Tibial nerve (tissue), 4 donors: ENCODE results near the gene MTMR3. TPM values are rescaled to one million over a fixed set of nuclear protein-coding genes. Genes with fewer than 3 reads are reported as not detected.

Experiments used
- DNase-seq, 2 donors: peaks; one replicate each; pipeline ENCODE4 v3.0.0-alpha.2; 2019; ENCODE audit warnings: low spot score in 2 of 2
- H3K27ac ChIP-seq, 4 donors: fragments of 200-600 bp; sonication (generic) in 3 of 4; one replicate each; pipeline ENCODE4 v1.5.1; 2017 to 2019; ENCODE audit warnings: mild to moderate bottlenecking in 1 of 4
- H3K27me3 ChIP-seq, 2 donors: fragments of 200-600 bp; sonication (generic) in 1 of 2; one replicate each; pipeline versions ENCODE4 v1.5.1 to v1.6.0; 2017 to 2019
- H3K36me3 ChIP-seq, 3 donors: fragments of 200-600 bp; sonication (generic); one replicate each; pipeline ENCODE4 v1.5.1; 2018 to 2019
- H3K4me1 ChIP-seq, 4 donors: fragments of 200-600 bp; sonication (generic) in 3 of 4; one replicate each; pipeline ENCODE4 v1.5.1; 2017 to 2019
- H3K4me3 ChIP-seq, 4 donors: fragments of 200-600 bp; sonication (generic) in 3 of 4; one replicate each; pipeline ENCODE4 v1.5.1; 2017 to 2019; ENCODE audit warnings: mild to moderate bottlenecking in 1 of 4, moderate library complexity in 1 of 4
- H3K9me3 ChIP-seq, 4 donors: fragments of 200-600 bp; sonication (generic) in 3 of 4; one replicate each; pipeline ENCODE4 v1.5.1; 2017 to 2019
- EP300 ChIP-seq, 2 donors: sonication (generic); formaldehyde crosslinking; IDR thresholded peaks; one replicate each; pipeline ENCODE4 v1.6.1; 2017; ENCODE audit warnings: antibody characterized with exemption in 2 of 2, mild to moderate bottlenecking in 1 of 2
- POLR2A ChIP-seq, 2 donors: fragments of 450-650 bp; IDR thresholded peaks; one replicate each; pipeline ENCODE4 v1.6.1; 2017; ENCODE audit warnings: antibody characterized with exemption in 2 of 2, mild to moderate bottlenecking in 2 of 2, moderate library complexity in 2 of 2
- WGBS, 2 donors: methylation state at CpG; one replicate each; pipeline ENCODE4 v1.1.5; 2018; 5-methylcytosine and 5-hydroxymethylcytosine counted together
- total RNA-seq, 4 donors: library from RNA; depleted of rRNA; stranded (reverse); fragments of >200 nt; gene quantifications; one replicate each; pipeline ENCODE4 v1.1.0, GENCODE V29; 2016
- TF ChIP-seq, protein P1 (sequence below), 5 experiments: fragments of 200-600 bp in 3 of 5; fragments of 450-650 bp in 2 of 5; sonication (generic) in 3 of 5; IDR thresholded peaks; one replicate each; pipeline ENCODE4 v1.5.1; 2016 to 2019; ENCODE audit warnings: antibody characterized with exemption in 5 of 5, mild to moderate bottlenecking in 3 of 5, moderate library complexity in 2 of 5

The MTMR3 gene
- total RNA-seq, 4 donors from 2014 or later, result 56.1 to 91.2 (median 74.5) TPM

DNA sequence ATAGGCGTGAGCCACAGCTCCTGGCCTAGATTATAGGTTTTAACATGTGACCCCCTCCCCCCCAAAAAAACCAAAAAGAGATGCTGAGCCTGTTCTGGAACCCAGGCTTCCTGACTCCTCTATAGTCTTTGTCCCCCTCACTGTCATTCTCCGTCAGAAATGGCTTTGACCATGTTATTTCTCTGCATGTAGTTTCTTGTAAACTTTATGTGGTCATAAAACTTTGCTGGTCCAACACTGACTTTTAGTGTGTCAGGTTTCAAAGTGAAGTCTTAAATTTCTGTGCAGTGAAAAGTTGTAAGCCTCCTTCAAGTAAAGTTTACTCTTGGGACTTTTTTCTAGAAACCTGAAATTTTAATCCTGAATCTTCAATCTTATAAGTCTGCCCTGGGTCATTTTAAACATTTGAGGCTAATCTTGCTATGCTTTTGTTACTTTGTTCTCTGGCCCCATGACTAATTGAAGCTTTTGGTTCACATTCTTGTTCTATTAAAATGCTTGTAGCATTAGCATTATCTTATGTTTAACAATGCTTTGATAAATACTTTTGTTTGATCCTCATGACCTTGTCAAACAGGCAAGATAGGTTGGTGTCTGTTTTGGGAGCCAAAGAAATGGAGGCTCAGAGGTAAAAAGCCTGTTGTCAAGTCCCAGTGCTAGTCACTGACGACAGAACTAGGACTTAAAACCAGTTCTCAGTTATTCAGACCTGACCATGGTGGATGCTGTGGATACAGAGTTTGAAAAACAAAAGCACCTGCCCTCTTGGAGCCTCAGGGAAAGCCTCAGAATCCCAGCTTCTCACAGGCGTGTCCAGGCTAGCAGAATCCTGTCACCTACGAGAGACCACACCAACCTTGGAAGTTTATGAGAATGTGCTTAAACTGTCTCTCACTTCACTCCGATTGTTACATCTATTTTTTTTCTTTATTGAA, 109.6 kb downstream of the MTMR3 start:
- DNase-seq, result no peak
- WGBS, 2 donors, result 84 to 87% methylated on average over 6 of the region's 6 CpGs
- peaks cover 0 to 42% (median 9%) of the 10 kb centered on the region in 3 donors for H3K36me3 ChIP-seq

DNA sequence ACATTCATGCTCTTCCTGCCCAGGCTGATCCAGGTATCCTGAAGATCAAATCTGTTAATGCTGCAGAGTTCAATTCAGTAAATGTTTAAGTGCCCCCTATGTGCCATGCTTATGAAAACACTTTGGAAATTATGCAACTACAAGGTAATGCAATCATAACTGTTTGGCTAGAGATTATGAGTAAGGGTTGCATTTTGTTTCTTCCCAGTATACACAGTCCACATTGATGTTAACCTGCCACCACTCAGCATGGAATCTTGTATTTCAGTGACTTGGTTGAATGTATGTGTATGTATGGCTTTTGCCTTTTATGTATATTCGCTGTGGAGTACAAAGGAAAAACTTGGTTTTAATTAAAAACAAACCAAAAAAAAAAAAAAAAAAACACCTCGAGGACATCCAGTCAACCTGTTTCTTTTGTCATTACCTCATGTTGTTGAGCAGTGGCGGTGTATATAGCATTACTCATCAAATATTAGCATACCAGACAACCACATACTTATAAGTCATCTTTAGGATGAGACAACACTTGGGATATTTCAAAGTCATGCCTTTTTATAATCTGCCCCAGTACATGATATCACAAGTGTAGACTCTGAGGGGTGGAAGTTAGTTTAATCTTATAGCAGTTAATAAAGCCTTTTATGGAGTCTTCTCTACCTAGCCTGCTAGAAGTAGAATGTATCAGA, 111.2 kb downstream of the MTMR3 start:
- 81 to 91% methylated on average over 3 of the region's 3 CpGs for WGBS, 2 donors
- Histone ChIP-seq H3K27ac (no peak overlapping the region), H3K27me3 (no peaks in the 10 kb centered on the region), H3K36me3 (peaks cover 0 to 46% (median 9%) of the 10 kb centered on the region in 3 donors), H3K4me3 (no peak overlapping the region), H3K9me3 (no peaks in the 10 kb centered on the region), H3K4me1 (peaks cover 0 to 39% (median 3%) of the 10 kb centered on the region in 4 donors)
- no peak for TF ChIP-seq EP300 (IDR thresholded peaks at IDR 0.05)
- TF ChIP-seq, protein P1, sequence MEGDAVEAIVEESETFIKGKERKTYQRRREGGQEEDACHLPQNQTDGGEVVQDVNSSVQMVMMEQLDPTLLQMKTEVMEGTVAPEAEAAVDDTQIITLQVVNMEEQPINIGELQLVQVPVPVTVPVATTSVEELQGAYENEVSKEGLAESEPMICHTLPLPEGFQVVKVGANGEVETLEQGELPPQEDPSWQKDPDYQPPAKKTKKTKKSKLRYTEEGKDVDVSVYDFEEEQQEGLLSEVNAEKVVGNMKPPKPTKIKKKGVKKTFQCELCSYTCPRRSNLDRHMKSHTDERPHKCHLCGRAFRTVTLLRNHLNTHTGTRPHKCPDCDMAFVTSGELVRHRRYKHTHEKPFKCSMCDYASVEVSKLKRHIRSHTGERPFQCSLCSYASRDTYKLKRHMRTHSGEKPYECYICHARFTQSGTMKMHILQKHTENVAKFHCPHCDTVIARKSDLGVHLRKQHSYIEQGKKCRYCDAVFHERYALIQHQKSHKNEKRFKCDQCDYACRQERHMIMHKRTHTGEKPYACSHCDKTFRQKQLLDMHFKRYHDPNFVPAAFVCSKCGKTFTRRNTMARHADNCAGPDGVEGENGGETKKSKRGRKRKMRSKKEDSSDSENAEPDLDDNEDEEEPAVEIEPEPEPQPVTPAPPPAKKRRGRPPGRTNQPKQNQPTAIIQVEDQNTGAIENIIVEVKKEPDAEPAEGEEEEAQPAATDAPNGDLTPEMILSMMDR (IDR thresholded peaks at IDR 0.05), result no peak
- TF ChIP-seq POLR2A (IDR thresholded peaks at IDR 0.05), result no peak
- DNase-seq, result no peak

More for the DNA sequence above, 109.6 kb downstream of the MTMR3 start:
- Histone ChIP-seq H3K4me1 (peaks cover 0 to 26% (median 3%) of the 10 kb centered on the region in 4 donors), H3K27me3 (no peaks in the 10 kb centered on the region), H3K9me3 (no peaks in the 10 kb centered on the region), H3K4me3 (no peak overlapping the region), H3K27ac (no peak overlapping the region)
- no peak for TF ChIP-seq POLR2A (IDR thresholded peaks at IDR 0.05)
- no peak for TF ChIP-seq EP300 (IDR thresholded peaks at IDR 0.05)
- TF ChIP-seq, protein P1 (IDR thresholded peaks at IDR 0.05), result no peak

DNA sequence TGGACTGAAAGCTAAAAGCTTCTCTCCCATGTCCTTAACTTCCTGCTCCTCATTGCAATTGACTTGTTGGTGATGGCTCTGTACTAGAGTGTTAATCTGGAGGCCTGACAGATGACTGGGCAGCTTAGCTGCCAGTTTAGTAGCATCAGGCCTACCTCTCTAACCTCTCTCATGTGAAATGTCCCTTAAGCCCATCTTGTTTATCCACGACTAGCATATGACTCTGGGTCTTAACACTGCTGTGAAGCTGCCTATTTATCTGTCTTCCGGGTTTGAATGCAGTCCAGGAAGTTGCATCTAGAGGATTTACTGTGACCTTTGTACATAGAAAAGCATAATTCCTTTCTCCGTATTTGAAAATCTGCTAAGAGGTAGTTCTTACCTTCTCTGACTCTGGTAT, 112.0 kb downstream of the MTMR3 start:
- TF ChIP-seq EP300 (IDR thresholded peaks at IDR 0.05) (no peak), POLR2A (IDR thresholded peaks at IDR 0.05) (no peak)
- TF ChIP-seq, protein P1 (IDR thresholded peaks at IDR 0.05), result no peak
- H3K27ac ChIP-seq, result peak overlapping the region in 1 of 4 donors; percentile 4

DNA sequence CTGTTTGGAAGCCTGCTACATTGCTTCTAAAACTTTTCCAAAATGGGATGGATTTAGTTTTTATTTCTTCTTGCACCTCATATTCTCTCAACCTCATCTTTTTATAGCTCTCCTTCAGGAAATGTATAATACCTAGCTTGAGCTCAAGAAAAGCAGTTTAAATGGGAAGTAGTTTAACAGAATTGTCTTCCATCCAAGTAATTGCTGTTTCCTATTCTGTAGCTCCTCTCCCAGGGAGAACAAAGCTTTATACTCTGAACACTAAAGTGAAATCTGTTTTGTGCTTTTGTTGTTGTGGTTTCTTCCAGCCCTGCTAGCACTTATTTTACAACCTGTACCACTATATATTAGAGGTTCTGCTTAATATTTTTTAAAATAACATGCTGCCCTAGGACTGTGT, 114.1 kb downstream of the MTMR3 start:
- Histone ChIP-seq H3K4me3 (no peak overlapping the region), H3K9me3 (no peaks in the 10 kb centered on the region), H3K27me3 (no peaks in the 10 kb centered on the region), H3K27ac (no peak overlapping the region), H3K36me3 (peaks cover 0 to 24% (median 0%) of the 10 kb centered on the region in 3 donors), H3K4me1 (peaks cover 0 to 42% (median 3%) of the 10 kb centered on the region in 4 donors)
- no peak for TF ChIP-seq POLR2A (IDR thresholded peaks at IDR 0.05)
- TF ChIP-seq, protein P1 (IDR thresholded peaks at IDR 0.05), result no peak
- no peak for TF ChIP-seq EP300 (IDR thresholded peaks at IDR 0.05)
- DNase-seq, result no peak

More for the DNA sequence above, 112.0 kb downstream of the MTMR3 start:
- DNase-seq, result no peak
- Histone ChIP-seq H3K27me3 (no peaks in the 10 kb centered on the region), H3K4me3 (no peak overlapping the region), H3K9me3 (no peaks in the 10 kb centered on the region), H3K4me1 (peaks cover 0 to 42% (median 3%) of the 10 kb centered on the region in 4 donors), H3K36me3 (peaks cover 0 to 43% (median 9%) of the 10 kb centered on the region in 3 donors)
- WGBS, 2 donors, result 28 to 31% methylated on average over 3 of the region's 3 CpGs
